Type B pancreatic cell (in vitro differentiated cells): ENCODE measurements around the gene KRT15. TPM values are rescaled to one million over a fixed set of nuclear protein-coding genes. Genes with fewer than 3 reads are reported as not detected.

Experiments
- DNase-seq: peaks from one replicate; pipeline ENCODE4 v3.0.0; 2021; ENCODE audit warnings: mixed read lengths; ENCODE audit not compliant: unreplicated experiment; ENCODE audit errors: extremely low spot score
- H3K27ac Mint-ChIP-seq: 2 replicates; pipeline ENCODE4 v1.8.0; 2021; ENCODE audit warnings: mild to moderate bottlenecking, mixed read lengths
- H3K27me3 Mint-ChIP-seq: 2 replicates; pipeline ENCODE4 v1.8.0; 2021; ENCODE audit warnings: mixed read lengths
- H3K36me3 Mint-ChIP-seq: 2 replicates; pipeline ENCODE4 v1.8.0; 2021; ENCODE audit warnings: mixed read lengths
- H3K4me1 Mint-ChIP-seq: one replicate; pipeline ENCODE4 v1.8.0; 2021; ENCODE audit warnings: mixed read lengths; ENCODE audit not compliant: unreplicated experiment
- H3K4me3 Mint-ChIP-seq: 2 replicates; pipeline ENCODE4 v1.8.0; 2021; ENCODE audit warnings: mild to moderate bottlenecking, mixed read lengths
- H3K9me3 Mint-ChIP-seq: 2 replicates; pipeline ENCODE4 v1.8.0; 2021; ENCODE audit warnings: mixed read lengths
- total RNA-seq: library from RNA; stranded (reverse); gene quantifications from 2 replicates; pipeline ENCODE4 v1.2.1, GENCODE V29; 2021; ENCODE audit warnings: low replicate concordance
- TF ChIP-seq, protein P1 (sequence below): fragments of 200-600 bp; sonication (generic); conservative IDR thresholded peaks from 2 replicates; pipeline ENCODE4 v1.5.0; 2021; ENCODE audit warnings: antibody characterized with exemption, mild to moderate bottlenecking

The KRT15 gene
- total RNA-seq, 1 donor from 2014 or later, result 208 TPM

DNA sequence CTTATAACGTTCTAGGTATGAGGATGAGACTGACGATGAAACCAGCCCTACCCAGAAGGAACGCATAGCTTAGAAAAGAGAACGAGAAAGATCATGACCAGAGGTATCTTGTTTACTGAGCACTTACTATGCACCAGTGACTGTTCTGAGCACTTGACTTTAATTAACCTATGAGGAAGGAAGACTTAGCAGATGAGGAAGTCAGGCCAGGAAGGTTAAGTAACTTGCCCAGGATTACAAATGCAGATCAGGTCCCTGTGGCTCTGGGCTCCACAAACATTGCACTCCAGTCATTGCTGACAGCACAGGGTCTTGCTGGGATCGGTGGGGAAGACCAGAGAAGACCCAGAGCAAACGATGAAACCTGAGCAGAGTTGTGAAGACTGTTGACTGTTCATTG lies 20.4 kb downstream of the KRT15 start:
- no peaks in the 10 kb centered on the region for H3K27me3 Mint-ChIP-seq
- peak overlapping the region; percentile 9 for H3K4me3 Mint-ChIP-seq
- no peaks in the 10 kb centered on the region for H3K9me3 Mint-ChIP-seq
- TF ChIP-seq, protein P1, sequence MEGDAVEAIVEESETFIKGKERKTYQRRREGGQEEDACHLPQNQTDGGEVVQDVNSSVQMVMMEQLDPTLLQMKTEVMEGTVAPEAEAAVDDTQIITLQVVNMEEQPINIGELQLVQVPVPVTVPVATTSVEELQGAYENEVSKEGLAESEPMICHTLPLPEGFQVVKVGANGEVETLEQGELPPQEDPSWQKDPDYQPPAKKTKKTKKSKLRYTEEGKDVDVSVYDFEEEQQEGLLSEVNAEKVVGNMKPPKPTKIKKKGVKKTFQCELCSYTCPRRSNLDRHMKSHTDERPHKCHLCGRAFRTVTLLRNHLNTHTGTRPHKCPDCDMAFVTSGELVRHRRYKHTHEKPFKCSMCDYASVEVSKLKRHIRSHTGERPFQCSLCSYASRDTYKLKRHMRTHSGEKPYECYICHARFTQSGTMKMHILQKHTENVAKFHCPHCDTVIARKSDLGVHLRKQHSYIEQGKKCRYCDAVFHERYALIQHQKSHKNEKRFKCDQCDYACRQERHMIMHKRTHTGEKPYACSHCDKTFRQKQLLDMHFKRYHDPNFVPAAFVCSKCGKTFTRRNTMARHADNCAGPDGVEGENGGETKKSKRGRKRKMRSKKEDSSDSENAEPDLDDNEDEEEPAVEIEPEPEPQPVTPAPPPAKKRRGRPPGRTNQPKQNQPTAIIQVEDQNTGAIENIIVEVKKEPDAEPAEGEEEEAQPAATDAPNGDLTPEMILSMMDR, result no peak
- peak overlapping the region; percentile 78 for H3K27ac Mint-ChIP-seq
- no peak for DNase-seq
- H3K4me1 Mint-ChIP-seq, result peaks cover 18% of the 10 kb centered on the region
- H3K36me3 Mint-ChIP-seq, result no peaks in the 10 kb centered on the region

DNA sequence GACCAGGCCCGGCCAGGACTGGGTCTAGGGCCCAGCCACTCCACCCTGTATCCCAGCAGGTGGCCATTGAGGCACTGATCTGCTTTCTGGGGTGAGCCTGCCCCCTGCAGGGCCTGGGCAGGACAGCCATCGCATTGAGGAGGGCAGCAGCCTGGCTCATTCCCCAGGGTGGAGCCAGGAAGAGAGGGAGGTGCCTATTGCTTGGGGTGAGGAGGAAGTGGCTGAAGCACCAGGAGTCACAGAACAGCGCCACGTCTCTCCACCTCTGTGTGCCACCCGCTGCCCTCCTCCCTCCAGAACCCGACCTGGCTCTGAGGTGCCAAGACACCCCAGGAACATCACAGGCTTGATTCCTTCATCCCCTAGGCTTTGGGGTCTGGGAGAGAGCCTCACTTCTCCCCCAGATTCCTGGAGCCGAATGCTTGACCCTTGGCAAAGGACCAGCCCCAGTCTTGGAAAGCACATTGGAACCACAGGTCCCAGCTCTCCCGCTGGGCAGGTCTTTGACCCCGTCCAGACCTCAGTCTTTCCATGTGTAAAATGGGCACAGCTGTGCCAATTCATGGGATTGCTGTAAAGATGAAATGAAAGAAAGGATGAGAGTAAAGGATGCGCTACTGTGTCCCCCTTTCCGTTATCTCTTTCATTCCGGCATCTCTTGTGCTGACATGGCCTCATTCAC lies 21.7 kb downstream of the KRT15 start:
- TF ChIP-seq, protein P1, result peak; percentile 76
- Mint-ChIP-seq H3K4me3 (no peak overlapping the region), H3K9me3 (no peaks in the 10 kb centered on the region), H3K27me3 (no peaks in the 10 kb centered on the region), H3K4me1 (peaks cover 29% of the 10 kb centered on the region), H3K27ac (peak overlapping the region; percentile 0), H3K36me3 (no peaks in the 10 kb centered on the region)
- DNase-seq, result no peak

DNA sequence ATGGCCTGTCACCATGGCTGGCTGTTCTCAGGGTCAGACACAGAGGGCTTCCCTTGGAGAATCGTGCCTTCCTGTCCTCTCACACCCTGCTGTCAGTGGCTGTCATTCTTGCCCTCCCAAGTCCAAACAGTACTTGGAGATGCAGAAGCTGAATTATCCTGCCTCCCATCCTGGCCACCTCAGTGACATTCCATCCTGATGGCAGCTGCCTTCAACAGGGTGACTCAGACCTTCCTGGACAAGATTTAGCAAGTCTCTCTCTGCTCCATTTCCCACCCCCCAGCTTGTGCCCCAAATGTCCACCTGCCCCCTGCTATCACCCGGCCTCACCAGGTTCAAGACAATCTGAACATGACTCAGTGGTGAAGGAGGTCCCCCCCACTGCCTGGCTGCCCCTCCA lies 24.2 kb downstream of the KRT15 start:
- H3K4me1 Mint-ChIP-seq, result peaks cover 16% of the 10 kb centered on the region
- no peak for DNase-seq
- H3K9me3 Mint-ChIP-seq, result no peaks in the 10 kb centered on the region
- H3K27ac Mint-ChIP-seq, result peak overlapping the region; percentile 32
- TF ChIP-seq, protein P1, result no peak
- no peaks in the 10 kb centered on the region for H3K27me3 Mint-ChIP-seq
- no peak overlapping the region for H3K4me3 Mint-ChIP-seq
- H3K36me3 Mint-ChIP-seq, result no peaks in the 10 kb centered on the region

DNA sequence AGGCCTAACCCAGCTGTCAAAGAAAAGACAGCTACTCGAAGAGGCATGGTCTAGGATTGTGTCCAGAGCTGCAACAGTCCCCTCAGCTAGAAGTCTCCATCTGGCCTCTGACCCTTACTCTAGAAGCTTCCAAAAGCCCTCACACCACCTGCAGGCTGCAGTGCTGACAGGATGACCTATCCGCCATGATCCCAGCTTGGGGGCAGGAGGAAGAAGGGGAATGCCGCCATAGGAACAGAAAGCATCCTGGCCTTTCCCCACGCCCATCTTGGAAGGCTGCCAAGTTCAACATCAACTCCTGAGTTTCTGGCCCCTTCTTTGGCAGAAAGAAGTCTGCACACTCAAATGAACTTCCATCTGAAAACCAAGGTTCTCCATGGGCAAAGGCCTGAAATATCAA lies 25.9 kb downstream of the KRT15 start:
- Mint-ChIP-seq H3K27ac (peak overlapping the region; percentile 32), H3K4me3 (peak overlapping the region; percentile 16), H3K36me3 (no peaks in the 10 kb centered on the region), H3K4me1 (peaks cover 16% of the 10 kb centered on the region), H3K9me3 (no peaks in the 10 kb centered on the region), H3K27me3 (no peaks in the 10 kb centered on the region)
- TF ChIP-seq, protein P1, result no peak
- no peak for DNase-seq

DNA sequence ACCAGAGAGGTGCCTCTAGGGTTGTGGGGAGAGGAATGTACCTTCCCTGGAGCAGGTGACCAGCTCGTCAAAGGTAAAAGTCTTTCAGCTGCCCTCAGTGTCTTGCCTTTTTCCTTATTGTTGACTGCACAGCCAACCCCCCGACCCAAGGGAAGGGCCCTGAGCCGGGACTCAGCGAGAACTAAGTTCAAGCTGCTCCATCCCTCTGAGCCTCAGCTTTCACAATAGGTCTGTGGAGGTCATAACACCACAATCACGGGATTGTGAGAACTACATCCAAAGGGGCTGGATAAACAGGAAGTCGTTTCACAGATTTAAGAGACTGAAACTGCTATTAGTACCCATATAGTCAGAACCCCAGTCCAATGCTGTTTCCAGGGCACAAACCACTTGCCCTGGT lies 26.3 kb downstream of the KRT15 start:
- Mint-ChIP-seq H3K4me1 (peaks cover 16% of the 10 kb centered on the region), H3K9me3 (no peaks in the 10 kb centered on the region), H3K27me3 (no peaks in the 10 kb centered on the region), H3K4me3 (no peak overlapping the region), H3K36me3 (no peaks in the 10 kb centered on the region), H3K27ac (no peak overlapping the region)
- TF ChIP-seq, protein P1, result no peak
- no peak for DNase-seq
